Epithelial cell of proximal tubule (primary cell): ENCODE results near the gene PKHD1. TPM values are rescaled to one million over a fixed set of nuclear protein-coding genes. Genes with fewer than 3 reads are reported as not detected.

ENCODE experiments used
- DNase-seq: peaks from one replicate; pipeline ENCODE4 v3.0.0-alpha.2; 2011; ENCODE audit warnings: low read depth
- H3K4me3 ChIP-seq: 2 replicates; pipeline ENCODE4 v1.5.1; 2011; ENCODE audit warnings: low read depth, mild to moderate bottlenecking, low read length
- total RNA-seq: library from RNA; depleted of rRNA; stranded (reverse); fragments of >200 nt; gene quantifications from 2 replicates; pipeline ENCODE4 v1.2.3, GENCODE V29; 2015
- TF ChIP-seq, protein P1 (sequence below): conservative IDR thresholded peaks from 2 replicates; pipeline ENCODE4 v1.5.1; 2012; ENCODE audit warnings: low read depth, mild to moderate bottlenecking, low read length

Gene PKHD1
- total RNA-seq, 1 donor from 2014 or later = 1.7 TPM

DNA sequence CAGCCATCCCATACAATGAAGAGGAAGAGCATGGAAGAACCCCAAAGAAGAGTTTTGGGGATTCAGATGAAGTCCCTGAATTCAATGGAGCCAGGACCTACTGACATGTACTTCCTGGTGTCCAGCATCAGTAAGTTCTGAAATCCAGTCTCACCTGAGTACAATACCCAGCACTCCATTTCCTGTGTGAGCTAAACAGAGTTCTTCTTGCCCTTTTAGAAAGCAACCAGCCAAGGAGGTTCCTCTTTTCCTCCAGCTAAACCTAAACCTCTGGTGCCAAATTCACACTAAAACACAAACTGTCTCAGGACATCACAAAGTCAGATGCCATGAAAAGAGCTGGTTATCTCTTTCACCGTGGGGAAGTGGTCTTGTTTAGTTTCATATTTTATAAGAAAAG, 71.5 kb downstream of the PKHD1 start:
- no peak overlapping the region for H3K4me3 ChIP-seq
- TF ChIP-seq, protein P1, sequence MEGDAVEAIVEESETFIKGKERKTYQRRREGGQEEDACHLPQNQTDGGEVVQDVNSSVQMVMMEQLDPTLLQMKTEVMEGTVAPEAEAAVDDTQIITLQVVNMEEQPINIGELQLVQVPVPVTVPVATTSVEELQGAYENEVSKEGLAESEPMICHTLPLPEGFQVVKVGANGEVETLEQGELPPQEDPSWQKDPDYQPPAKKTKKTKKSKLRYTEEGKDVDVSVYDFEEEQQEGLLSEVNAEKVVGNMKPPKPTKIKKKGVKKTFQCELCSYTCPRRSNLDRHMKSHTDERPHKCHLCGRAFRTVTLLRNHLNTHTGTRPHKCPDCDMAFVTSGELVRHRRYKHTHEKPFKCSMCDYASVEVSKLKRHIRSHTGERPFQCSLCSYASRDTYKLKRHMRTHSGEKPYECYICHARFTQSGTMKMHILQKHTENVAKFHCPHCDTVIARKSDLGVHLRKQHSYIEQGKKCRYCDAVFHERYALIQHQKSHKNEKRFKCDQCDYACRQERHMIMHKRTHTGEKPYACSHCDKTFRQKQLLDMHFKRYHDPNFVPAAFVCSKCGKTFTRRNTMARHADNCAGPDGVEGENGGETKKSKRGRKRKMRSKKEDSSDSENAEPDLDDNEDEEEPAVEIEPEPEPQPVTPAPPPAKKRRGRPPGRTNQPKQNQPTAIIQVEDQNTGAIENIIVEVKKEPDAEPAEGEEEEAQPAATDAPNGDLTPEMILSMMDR = no peak
- no peak for DNase-seq

- DNase-seq = no peak
- no peak overlapping the region for H3K4me3 ChIP-seq
- TF ChIP-seq, protein P1 = no peak
Observed at GRCh38 chr6:52014391-52014790, 73.0 kb downstream of the PKHD1 start.

GRCh38 chr6:52013035-52013434, 74.4 kb downstream of the PKHD1 start:
- no peak overlapping the region for H3K4me3 ChIP-seq
- TF ChIP-seq, protein P1 = no peak
- peak; percentile 74 for DNase-seq

GRCh38 chr6:52012582-52012981, 74.8 kb downstream of the PKHD1 start:
- TF ChIP-seq, protein P1 = no peak
- no peak for DNase-seq
- H3K4me3 ChIP-seq = no peak overlapping the region

- no peak for DNase-seq
- TF ChIP-seq, protein P1 = no peak
- no peak overlapping the region for H3K4me3 ChIP-seq
Observed at GRCh38 chr6:52010806-52011205, 76.6 kb downstream of the PKHD1 start.

DNA sequence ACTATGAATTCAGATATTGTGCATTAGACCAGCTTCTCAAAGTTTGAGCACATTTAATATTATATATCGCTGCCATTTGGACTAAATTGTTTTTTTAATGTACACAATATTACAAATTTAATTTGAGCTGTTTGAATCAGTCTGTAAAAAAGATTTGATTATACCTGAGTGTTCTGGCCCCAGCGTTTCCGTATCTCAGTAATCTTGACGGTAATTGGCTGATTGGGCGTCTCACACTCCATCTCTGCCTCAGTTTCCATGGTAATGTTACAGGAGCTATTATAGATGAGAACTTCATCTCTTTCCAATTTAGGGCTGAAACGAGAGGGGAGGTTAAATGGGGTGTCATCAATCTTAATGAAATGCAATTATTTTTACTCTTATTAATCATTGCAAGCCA, 77.3 kb downstream of the PKHD1 start:
- TF ChIP-seq, protein P1 = no peak
- no peak for DNase-seq
- H3K4me3 ChIP-seq = no peak overlapping the region

GRCh38 chr6:52009466-52010140, 77.8 kb downstream of the PKHD1 start:
- DNase-seq = no peak
- H3K4me3 ChIP-seq = no peak overlapping the region
- TF ChIP-seq, protein P1 = no peak
